HG02840 (cell line): ENCODE results near the gene CCNA2.

Source experiments
- ATAC-seq: cut with Tn5 transposase; IDR thresholded peaks from one replicate; pipeline ENCODE4 v1.9.1; 2021; ENCODE audit warnings: mild to moderate bottlenecking, moderate library complexity, moderate number of reproducible peaks; ENCODE audit not compliant: unreplicated experiment, low FRiP score

The CCNA2 gene

GRCh38 chr4:121778991-121779628, 44.6 kb downstream of the CCNA2 start:
- ATAC-seq = no peak

- ATAC-seq = no peak
Measured at GRCh38 chr4:121777625-121778024, 46.1 kb downstream of the CCNA2 start.

- no peak for ATAC-seq
Measured at GRCh38 chr4:121776610-121777401, 46.9 kb downstream of the CCNA2 start.

- no peak for ATAC-seq
Measured at GRCh38 chr4:121773883-121774282, 49.8 kb downstream of the CCNA2 start.

- ATAC-seq = no peak
Measured at GRCh38 chr4:121771869-121772268, 51.8 kb downstream of the CCNA2 start.

- ATAC-seq = no peak
Measured at GRCh38 chr4:121769341-121769740, 54.3 kb downstream of the CCNA2 start.

GRCh38 chr4:121767166-121767565, 56.5 kb downstream of the CCNA2 start:
- ATAC-seq = no peak
